Fibroblast of pulmonary artery (primary cell): Measurements from ENCODE around the gene GSTCD.
"Not testable (repeated sequence)": the region's sequence is repeated elsewhere in the genome, so short reads cannot be mapped to it uniquely, and the experiment has no call there.

Experiments used
- DNase-seq: peaks from one replicate; pipeline ENCODE4 v3.0.0-alpha.2; 2010; ENCODE audit warnings: low read depth
- H3K4me3 ChIP-seq: replicated peaks from 2 replicates; pipeline ENCODE4 v1.5.1; 2011; ENCODE audit warnings: low read depth, mild to moderate bottlenecking, control low read depth, low read length, moderate library complexity
- CTCF ChIP-seq: IDR thresholded peaks from 2 replicates; pipeline ENCODE4 v1.5.1; 2011; ENCODE audit warnings: mild to moderate bottlenecking, control low read depth, low read length, inconsistent platforms; ENCODE audit errors: missing control alignments

Gene GSTCD

DNA sequence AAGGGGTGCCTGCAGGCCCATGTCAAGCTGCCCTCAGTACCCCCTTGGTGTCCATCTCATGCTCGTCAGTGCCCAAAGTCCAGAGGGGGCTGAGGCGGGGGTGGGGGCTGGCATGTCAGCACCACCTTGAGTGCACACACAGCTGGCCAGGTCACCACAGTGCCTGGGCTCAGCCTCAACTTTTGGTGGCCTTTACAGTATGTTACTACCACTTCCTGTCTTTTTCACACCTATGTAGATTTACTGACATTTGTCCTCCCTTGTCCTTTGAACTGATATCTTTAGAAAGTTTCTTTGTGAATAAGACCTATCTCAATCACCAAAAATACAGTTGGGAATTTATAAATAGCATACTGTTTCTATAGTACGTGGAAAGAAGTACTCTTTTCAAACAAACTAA lies 128.0 kb downstream of the GSTCD start:
- H3K4me3 ChIP-seq = no peak overlapping the region
- no peak for TF ChIP-seq CTCF
- no peak for DNase-seq

GRCh38 chr4:105837037-105837436 lies 128.5 kb downstream of the GSTCD start:
- H3K4me3 ChIP-seq = no peak overlapping the region
- DNase-seq = no peak
- no peak for TF ChIP-seq CTCF

DNA sequence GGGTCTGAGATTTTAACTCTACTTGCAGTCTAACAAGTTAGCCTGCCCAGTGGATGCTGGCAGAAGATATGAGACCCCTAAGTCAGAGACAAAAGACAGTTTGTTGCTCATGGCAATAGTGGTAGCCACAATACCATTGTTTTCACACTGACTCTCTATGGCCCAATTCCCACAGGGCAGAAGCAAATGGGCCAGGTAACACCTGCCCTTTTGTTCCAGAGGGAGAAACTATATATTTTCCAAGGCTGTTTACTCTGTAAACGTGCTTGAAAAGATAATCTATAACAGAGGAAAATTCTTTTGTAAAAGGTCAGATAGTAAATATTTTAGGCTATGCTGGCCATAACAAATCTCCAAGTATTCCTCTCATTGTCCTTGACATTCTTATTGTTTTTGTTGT lies 129.5 kb downstream of the GSTCD start:
- no peak for DNase-seq
- H3K4me3 ChIP-seq = no peak overlapping the region
- no peak for TF ChIP-seq CTCF

GRCh38 chr4:105840426-105841174 lies 132.0 kb downstream of the GSTCD start:
- no peak for TF ChIP-seq CTCF
- no peak overlapping the region for H3K4me3 ChIP-seq
- no peak for DNase-seq

GRCh38 chr4:105843941-105844340 lies 135.4 kb downstream of the GSTCD start:
- DNase-seq = no peak
- no peak overlapping the region for H3K4me3 ChIP-seq
- TF ChIP-seq CTCF = no peak

DNA sequence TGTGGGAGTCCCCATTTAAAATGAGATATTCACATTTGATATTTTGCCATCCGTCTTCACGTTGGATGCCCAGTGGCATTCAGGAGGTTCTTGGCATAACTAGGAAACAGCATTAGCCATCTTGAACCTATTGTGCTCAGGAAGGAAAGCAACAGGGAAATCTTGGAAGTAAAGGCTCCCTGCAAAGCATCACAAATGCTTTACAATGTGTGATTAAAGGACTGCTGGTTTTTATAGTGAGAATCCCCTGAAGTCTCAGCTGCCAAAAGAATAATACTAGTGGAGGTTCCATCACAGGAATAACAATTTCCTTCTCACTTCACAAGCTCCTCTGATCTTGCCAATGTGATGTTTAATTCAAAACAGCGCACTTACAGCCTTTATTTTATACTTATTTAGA lies 137.0 kb downstream of the GSTCD start:
- no peak for TF ChIP-seq CTCF
- DNase-seq = no peak
- no peak overlapping the region for H3K4me3 ChIP-seq

GRCh38 chr4:105848359-105848758 lies 139.8 kb downstream of the GSTCD start:
- H3K4me3 ChIP-seq, DNase-seq: not testable (repeated sequence)

GRCh38 chr4:105851196-105851595 lies 142.6 kb downstream of the GSTCD start:
- no peak overlapping the region for H3K4me3 ChIP-seq
- no peak for DNase-seq
- TF ChIP-seq CTCF = no peak

DNA sequence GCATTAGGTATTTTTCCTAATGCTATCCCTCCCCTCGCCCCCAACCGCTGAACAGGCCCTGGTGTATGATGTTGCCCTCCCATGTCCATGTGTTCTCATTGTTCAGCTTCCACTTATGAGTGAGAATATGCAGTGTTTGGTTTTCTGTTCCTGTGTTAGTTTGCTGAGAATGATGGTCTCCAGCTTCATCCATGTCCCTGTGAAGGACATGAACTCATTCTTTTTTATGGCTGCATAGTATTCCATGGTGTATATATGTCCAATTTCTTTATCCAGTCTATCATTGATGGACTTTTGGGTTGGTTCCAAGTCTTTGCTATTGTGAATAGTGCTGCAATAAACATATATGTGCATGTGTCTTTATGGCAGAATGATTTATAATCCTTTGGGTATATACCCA lies 143.6 kb downstream of the GSTCD start:
- DNase-seq, H3K4me3 ChIP-seq: not testable (repeated sequence)
